HG03139 (cell line): ENCODE results near the gene VAV2.

ENCODE experiments used
- ATAC-seq: cut with Tn5 transposase; IDR thresholded peaks from one replicate; pipeline ENCODE4 v1.9.1; 2021; ENCODE audit not compliant: unreplicated experiment

Gene VAV2

DNA sequence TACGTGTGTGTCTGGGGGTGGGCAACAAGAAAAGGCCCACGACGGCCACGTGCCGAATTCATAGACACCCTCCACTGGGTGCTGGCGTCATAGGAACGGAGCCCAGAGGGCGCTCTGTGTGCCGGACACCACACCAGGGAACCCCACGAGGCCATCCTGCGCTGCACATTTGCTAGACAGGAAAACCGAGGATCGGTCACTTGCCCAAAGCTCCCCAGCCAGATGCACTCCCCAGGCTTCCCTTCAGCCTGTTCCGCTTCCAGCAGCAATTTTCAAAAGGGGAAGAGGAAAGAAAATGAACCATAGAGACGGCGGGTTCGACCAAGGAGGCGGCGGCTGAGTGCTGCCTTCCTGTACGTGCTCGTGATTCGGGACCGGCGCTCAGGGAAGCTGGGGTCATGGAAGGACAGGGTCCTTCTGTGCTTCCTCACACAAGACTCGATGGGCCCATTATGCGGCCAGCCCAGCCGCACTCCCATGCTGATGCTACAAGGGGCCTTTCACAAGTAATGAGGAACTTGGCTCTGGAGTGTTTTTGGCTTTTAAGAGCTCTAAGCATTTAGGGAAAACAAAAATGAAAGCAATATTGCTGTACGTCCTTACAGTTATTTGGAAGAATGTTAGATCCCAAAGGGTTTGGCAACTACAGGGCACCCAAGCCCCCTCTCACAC lies 129.4 kb downstream of the VAV2 start:
- no peak for ATAC-seq

DNA sequence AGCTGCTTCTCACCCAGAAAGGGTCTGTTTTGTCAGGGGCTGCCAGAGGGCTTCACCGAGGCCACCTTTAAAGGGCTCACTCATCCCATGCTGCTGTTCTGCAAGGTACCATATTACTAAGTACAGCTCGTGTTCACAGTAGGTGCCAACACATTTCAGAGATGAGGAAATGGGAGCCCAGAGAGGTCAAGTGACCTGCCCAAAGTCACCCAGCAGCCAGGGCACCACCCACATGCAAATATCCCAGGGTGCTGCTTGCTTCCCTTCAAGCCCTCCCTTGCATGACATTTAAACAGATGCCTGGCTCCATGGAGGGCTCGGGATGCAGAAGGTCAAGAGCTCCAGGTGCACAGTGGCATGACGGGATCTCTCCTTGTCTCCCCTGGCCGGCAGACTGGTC lies 130.4 kb downstream of the VAV2 start:
- ATAC-seq = no peak

DNA sequence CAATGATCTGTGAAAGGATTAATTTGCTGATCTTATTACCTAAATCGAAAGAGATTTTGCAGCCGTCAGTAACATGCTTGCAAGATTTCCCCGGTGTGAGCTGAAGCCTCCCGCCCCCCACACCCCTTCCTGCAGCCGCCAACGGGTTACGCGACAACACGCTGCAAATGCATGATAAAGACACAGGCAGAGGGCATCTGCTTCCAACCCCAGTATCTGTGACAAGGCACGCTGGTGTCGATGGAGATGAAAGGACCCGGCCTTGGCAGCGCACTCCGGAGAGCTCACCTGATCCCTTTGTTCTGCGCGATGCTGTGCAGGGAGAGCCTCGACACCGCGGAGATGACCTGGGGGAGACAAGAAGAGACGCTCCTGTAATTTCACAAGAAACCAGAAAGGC lies 131.0 kb downstream of the VAV2 start:
- ATAC-seq = no peak

DNA sequence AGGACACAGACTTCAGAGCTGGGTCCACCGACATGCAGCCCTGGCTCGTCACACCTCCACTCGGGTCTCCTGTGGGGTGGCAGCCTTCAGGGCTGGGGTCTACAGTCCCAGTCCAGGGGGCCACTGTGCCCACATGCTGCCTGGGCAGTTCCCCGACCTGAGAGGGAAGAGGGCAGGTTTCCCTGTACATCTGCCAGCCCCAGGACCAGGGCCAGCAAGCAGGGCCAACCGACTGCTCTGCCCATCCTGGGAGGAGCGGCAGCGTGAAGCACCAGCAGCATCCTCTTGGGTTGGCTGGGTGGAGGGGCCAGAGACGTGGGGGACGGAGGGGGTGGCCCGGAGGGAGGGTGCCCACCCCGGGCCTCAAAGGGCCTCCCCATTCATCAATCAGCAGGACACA lies 133.4 kb downstream of the VAV2 start:
- no peak for ATAC-seq

DNA sequence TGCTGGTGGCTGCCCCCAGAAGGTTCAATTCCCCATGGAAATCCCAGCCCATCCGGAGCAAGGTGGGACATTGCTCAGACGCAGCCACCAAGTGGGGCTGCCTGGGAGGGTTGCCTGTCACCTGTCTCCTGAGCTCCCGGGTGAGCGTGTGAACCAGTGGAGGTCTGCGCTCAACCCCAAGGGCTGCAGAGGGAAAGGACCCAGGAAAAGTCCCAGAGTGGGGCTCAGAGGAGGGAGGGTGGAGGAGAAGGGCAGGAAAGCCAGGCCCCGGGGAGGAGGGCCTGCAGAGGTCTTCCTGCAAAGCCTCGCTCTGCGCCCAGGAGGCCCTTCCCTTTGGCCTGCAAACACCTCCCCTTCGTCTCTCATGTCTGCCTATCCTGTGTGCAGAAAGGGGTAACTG lies 134.5 kb downstream of the VAV2 start:
- ATAC-seq = no peak

DNA sequence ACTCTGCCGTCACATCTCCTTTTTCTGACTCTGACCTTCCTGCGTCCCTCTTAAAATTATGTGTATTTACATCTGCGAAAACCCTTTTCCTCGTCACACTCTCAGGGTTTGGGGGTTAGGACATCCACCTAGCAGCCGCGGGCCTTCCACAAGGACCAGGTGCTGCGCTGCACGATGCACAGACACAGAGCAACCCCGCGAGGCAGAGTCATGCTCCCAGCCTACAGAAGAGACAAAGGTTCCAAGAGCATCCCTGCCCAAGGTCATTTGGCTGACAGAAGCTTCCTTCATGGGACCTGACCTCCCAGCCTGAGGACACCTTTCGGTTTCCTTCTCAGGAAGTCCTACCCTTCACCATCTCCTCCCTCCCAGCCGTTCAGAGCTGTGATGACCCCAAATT lies 135.3 kb downstream of the VAV2 start:
- ATAC-seq = no peak

DNA sequence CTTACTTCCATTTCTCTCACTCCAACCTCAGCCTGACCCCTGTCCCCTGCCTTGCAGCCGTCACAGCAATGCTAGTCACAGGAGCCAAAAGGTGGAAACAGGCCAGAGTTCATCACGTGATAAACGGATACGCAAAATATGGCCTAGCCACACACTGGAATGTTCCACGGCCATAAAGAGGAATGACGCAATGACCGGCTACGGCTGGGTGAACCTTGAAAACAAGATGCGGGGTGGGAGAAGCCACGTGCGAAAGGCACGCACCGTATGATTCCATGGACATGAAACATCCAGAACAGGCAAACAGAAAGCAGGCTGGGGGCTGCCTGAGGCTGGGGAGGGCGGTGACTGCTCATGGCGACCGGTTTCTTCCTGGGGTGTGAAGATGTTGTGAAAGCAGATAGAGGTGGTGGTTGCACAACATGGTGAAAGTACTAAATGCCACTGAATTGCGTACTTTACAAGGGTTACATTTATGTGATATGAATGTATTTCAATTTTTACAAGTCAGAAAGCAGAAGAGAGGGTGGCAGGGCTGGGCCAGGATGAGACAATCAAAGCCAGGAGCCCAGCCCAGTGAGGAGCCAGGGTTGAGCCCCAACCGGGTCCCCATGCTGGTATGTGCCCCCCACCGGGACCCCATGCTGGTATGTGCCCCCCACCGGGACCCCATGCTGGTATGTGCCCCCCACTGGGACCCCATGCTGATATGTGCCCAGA lies 136.2 kb downstream of the VAV2 start:
- no peak for ATAC-seq

DNA sequence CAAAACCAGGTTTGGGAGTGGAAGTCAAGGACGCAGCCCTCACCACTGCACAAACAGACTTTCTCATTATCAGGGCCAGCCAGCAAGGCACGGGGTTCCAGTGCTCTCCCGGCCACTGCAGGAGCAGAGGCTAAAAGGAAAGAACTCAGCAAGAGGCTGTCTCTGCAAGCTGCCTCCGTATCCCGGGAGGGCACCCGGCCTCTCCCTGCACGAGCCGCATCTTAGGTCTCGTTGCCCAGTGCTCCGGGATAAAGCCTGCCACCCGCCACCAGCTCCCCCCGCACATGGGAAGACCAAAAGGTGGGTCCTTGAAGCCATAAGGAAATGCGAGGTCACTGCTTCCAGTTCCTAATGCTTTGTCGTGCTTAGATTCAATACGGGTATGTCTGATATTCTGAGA lies 136.8 kb downstream of the VAV2 start:
- no peak for ATAC-seq

DNA sequence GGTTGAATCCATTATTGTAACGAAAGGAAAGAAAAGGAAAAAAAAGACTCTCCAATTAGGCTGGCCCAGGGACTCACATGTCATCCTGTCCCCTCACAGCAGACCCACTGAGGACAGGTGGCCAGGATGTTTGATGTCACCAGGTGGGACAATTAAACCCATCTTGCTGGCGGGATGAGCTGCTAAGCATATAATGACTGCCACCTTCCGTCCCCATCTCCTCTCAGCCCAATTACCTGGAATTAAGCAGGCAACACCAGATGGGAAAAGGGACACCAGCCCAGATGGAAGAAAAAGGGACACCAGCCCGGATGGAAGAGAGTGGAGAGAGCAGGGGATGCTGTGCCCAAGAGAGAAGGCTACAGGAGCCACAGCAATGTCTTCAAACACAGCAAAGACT lies 137.4 kb downstream of the VAV2 start:
- no peak for ATAC-seq

DNA sequence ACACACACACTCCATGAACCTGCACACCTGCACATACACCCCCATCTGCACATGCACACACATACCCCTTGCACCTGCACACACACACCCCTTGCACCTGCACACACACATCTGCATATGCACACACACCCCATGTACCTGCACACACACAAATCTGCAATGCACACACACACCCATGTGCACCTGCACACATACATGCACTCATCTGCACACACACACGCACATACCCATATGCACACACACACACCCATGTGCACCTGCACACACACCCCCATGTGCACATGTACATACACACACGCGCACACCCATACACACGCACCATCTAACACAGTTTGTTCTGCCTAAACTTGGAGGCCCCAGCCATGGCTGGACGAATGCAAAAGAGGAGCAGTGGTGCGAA lies 138.1 kb downstream of the VAV2 start:
- no peak for ATAC-seq

DNA sequence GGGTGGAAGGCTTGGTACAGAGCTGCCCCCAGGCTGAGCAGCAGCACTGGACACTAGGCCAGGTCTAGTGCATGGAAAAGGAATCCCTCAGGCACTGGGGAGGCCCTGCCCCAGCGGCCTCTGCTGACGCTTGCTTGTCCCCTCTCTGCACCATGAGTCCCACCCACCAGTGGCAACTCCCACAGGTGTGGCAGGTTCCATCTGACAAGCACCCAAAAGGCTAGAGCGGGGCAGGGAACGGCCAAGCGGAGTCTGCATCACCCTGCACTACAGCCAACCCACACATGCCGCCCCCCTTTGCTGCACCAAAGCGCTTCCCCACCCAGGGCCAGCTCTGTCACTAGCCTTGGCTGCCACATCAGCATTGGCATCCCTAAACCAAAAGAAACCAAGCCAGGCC lies 138.8 kb downstream of the VAV2 start:
- no peak for ATAC-seq

DNA sequence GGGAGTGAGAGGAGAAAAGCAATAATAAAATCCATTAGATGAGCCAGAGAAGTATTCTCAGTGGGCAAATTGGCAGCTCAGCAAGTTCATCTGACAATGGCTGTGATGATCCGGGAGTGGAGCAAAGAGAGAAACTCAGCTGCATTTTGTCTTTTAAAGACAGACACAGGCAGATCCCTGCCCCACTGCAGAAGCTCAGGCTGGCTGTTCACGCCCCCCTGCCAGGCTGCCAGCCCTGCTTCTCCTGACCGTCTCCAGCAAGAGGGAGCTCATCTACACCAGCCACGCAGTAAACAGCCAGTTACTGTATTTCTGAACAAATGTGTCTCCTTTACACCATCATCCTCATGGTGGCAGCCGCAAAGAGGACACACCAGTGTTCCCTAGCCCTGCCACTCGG lies 139.7 kb downstream of the VAV2 start:
- ATAC-seq = no peak

DNA sequence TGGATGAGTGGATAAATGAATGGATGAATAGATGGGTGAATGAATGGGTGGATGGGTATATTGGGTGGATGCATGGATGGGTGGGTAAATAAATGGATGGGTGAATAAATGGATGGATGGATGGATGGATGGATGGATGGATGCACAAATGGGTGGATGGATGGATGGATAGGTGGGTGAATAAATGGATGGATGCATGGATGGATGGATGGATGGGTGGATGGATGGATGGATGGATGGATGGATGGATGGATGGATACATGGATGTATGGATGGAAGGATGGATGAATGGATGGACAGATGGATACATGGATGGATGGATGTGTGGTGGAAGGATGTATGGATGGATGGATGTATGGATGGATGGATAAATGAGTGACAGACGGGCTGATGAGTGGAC lies 140.4 kb downstream of the VAV2 start:
- no peak for ATAC-seq

DNA sequence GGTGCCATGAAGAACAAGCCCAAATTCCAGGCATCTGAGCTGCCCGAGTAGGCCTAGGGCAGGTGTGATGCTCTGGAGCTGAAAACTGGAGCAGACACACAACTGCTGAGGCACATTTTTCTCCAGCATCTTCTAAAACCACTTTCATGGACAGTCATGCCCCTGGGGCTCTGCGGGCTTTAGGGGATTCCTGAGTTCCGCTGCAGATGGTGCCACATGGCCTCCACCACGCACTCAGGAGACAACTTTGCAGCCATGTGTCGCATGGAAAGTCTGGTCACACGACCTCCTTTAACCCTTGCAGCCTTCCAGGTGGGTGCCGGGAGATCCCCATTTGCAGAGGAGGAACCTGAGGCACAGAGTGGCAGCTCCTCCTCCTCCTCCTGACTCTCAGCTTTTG lies 141.2 kb downstream of the VAV2 start:
- ATAC-seq = no peak

DNA sequence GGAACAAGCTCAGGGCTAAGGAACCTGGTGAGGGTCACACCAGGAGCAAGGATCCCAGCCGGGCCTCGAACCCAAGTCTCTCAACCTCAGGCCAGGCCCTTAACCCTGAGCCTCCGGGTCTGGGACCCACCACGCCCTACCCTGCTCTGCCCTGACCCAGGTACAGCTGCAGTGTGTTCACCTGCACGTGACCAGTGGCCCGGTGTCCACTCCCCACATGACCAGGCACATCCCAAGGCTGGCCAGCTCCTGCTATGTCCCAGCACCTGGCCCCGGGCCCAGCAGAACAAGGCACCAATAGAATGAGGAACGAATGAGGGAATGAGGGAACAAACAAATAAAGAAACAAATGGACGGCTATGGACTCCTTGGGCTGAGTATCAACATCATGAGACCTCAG lies 142.0 kb downstream of the VAV2 start:
- ATAC-seq = no peak

DNA sequence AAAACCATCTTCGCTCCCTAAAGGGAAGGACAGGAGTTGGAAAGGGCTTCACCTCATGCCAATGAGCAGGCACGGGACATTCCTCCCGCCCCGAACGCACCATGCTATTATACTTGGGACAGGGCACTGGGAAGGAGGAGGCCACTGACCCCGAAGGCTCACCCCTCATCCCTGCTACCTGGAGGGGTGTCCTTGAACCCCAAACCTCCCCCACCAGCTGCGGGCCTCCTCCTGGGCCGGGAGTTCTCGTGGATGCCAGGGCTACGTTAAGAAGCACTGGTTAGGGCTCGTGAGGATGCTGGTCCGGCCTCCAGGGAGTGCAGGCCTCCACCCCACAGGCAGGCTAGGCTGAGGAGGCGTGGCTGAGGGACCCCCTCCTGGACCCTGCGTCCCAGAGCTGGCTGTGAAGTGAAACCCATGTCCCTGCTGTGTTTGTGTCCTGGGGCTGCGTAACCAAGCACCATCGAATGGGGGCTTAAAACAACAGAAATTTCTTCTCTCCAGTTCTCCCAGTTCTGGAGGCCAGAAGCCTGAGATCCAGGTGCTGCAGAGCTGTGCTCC lies 142.9 kb downstream of the VAV2 start:
- ATAC-seq = no peak

DNA sequence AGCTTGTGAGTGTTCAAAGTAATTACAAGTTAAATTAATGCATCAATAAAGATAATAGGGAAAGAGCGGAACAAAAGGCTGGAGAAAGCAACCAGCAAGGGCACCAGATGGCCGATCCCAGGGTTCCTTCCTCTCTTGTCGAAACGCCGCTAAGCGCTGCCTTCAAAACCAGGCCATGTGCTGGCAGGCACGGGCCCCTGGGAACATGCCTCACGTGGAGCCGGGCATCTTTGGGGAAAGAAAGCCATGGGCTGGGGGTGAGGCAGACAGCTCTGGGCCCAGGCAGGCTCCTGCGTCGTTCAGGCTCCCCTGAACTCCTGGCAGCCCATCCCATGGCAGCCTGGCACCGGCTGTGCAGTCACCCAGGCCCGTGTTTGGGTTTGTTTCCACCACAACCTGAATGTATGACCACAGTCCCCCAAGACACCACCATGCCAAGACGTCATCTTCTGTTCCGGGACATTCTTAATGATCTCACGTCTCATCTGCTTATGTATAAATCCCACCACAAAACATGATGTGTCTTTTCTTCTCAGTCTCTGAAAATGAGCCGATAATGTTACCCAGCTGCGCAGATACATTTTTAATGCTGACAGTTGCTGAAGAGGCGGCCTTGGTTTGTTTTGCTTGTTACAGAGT lies 143.5 kb downstream of the VAV2 start:
- no peak for ATAC-seq

DNA sequence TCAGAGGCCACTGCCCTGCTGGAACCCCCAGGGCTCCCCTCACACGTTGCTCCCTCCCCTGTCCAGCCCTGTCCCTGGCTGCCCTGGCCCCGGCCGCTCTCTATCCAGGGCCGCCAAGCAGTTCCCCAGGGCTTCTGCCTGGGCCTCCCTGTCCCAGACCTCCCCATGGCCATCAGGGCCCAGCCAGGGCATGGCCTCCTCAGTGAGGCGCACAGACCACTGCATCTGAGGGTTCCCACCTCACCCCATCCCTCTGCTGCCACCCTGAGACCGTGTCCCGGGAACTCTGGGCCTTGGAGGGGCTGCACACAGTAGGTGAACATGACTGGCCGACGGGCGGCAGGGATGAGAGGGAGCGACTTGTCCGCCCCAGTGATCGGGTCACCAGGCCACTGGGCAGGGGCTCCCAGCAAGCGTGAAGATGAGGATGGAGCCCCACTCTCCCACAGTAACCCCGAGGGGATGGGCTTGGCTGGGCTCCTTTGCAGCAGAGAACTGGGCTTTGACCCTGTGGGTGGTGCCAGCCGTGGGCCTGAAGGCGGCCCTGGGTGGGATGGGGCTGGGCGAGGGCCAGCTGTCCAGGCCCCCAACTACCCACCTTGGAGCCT lies 145.5 kb downstream of the VAV2 start:
- no peak for ATAC-seq

DNA sequence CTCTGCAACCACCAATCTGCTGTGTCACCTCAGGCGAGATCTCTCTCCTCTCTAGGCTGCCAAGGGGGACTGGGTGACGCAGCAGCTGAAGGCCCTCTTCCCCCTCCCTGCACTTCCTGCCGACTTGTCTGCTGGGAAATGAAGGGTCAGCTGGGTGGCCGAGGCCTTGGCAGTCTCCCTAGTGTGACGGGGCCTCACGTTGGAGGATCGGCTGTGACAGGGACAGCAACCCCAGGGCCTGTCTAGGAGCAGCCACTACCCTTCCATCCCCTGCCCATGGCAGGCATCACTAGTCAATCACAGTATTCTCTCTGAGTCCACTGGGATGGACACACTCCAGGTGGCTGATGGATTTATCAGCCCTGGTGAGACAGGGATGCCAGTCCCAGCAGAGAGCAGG lies 146.7 kb downstream of the VAV2 start:
- ATAC-seq = no peak

DNA sequence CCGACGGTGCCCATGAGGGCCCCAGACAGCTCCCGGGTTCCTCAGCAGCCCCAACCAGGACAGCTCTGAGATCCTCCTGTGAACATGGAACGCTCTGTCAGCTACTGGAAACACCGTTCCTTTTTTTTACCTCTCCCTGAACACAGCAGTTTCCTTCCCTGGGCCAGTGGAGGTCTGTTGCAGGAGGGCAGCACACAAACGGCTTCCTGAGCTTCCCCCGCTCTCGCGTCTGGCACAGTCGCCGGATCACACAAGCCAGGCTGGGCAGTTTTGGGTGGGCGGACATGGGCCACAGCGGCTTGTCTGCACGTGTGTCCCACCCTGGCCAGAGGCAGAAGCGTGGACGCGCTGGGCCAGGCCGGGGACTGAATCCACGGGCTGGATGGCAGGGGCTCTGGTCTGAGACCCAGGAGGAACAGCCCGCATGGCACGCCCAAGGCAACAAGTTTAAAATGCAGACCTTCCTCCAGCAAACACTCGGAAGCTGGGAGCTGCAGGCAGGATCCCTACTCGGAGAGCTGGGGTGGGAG lies 147.2 kb downstream of the VAV2 start:
- ATAC-seq = no peak

DNA sequence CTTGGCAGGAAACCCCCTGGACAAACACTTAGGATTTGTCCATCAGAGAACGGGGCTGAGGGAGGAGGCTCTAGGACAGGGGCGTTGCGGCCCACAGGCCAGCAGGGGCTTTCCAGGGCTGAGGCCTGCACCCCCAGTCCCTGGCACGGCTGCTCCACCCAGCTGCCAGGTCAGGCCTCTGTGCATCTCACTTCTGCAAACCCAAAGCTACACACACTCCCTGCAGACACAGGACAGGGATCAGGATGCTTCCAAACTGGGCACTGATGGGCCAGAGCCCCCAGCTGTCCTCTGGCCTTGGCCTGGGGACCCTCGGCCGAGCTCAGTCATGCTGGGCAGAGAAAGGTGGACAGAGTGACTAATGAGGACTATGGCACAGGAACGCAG lies 147.7 kb downstream of the VAV2 start:
- ATAC-seq = no peak
